Activated naive CD8-positive, alpha-beta T cell treated with anti-CD3 and anti-CD28 coated beads, Interleukin-2, amount 50 U/mL, for 16 hours (primary cell): ENCODE results near the gene TRMT1L.

ENCODE experiments used
- DNase-seq: peaks from one replicate; pipeline ENCODE4 v3.0.0-alpha.2; 2020; ENCODE audit warnings: low read depth, low spot score

Gene TRMT1L

GRCh38 chr1:185129708-185130107 lies 27.0 kb downstream of the TRMT1L start:
- no peak for DNase-seq

- no peak for DNase-seq
Observed at GRCh38 chr1:185112356-185112755, 44.4 kb downstream of the TRMT1L start.

DNA sequence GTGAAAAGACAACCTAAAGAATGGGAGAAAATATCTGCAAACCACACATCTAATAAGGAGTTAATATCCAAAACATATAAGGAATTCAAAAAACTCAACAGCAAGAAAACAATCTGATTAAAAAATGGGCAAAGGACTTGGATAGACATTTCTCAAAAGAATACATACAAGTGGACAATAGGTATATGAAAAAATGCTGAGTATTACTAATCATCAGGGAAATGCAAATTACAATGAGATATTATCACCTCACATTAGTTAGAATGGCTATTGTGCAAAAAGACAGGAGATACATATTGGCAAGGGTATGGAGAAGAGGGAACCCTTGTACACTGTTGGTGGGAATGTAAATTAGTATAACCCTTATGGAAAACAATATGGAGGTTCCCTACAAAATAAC lies 44.9 kb downstream of the TRMT1L start:
- no peak for DNase-seq

GRCh38 chr1:185110145-185110544 lies 46.6 kb downstream of the TRMT1L start:
- no peak for DNase-seq

- no peak for DNase-seq
Observed at GRCh38 chr1:185108321-185108720, 48.4 kb downstream of the TRMT1L start.

- no peak for DNase-seq
Observed at GRCh38 chr1:185105121-185105520, 51.6 kb downstream of the TRMT1L start.

GRCh38 chr1:185104083-185104482 lies 52.7 kb downstream of the TRMT1L start:
- no peak for DNase-seq

- no peak for DNase-seq
Observed at GRCh38 chr1:185096531-185096930, 60.2 kb downstream of the TRMT1L start.

DNA sequence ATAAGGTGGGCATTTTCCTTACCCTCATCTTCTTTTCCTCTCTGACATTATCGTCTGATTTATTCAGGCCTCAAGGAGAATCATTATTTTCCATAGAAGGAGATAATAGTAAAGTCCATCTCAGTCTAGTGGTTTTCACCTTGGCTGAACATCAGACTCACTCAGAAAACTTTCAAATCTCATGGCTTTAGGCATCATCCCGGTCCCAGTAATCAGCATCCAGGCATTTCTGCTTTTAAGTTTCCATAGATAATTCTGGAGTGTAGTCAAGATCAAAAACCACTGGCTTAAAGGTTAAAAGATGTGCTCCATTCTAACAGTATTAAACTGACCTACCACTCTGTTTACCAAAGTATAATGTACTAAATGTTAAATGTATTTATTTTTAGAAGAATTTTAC lies 62.0 kb downstream of the TRMT1L start:
- DNase-seq = no peak

- DNase-seq = no peak
Observed at GRCh38 chr1:185091480-185091879, 65.3 kb downstream of the TRMT1L start.

DNA sequence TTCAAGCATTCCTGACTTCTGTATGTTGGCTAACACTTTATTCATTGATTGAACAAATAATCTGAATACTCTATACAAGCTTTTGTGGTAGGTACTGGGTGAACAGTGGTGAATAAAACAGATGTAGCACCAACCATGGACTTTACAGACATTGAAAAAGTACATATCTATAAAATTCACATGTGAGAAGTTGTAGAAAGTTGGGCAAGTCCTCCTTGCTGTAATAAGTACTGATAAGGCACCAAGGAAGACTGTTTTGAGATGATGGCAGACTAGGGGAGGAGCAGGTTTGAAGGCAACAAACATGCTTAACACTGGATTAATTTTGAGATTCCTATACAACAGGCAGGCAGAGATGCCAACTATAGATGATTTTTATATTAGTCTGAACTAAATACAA lies 69.0 kb downstream of the TRMT1L start:
- DNase-seq = no peak

- DNase-seq = no peak
Observed at GRCh38 chr1:185087101-185087500, 69.7 kb downstream of the TRMT1L start.

GRCh38 chr1:185083818-185084217 lies 72.9 kb downstream of the TRMT1L start:
- no peak for DNase-seq

DNA sequence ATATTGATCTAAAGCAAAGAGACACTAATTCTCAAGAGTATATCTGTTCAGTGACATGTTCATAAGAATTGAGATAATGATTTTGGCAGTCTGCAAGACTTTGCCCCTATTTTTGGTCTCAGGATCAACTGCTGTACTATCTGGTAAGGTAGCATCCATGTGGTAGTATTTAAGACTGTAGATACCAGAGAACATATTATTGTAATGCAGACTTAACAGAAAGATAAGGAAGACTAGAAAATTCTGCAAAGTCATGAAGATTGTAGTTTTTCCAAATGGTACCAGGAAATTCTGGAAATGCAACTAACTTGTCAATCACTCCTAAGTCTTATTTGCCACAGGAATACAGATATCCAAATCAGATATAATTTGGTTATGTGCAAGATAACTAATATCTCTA lies 76.3 kb downstream of the TRMT1L start:
- DNase-seq = no peak

DNA sequence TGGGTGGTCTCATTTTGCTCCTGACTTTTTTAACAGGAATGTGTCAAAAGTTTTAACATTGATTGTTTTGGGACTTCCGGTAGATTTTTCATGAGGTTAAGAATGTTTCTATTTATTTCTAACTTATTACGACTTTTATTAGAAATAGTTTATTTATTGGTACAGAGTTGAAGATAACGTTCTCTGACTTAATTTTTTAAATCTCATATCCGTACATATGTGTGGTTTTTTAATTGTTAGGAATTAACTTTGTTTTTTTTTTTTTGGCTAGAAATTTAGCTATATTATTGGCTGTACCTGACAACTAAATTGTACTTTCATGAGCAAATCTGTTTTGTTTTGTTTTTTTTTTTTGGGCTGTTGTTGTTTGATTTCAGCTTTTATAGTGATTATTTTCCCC lies 79.4 kb downstream of the TRMT1L start:
- no peak for DNase-seq

- DNase-seq = no peak
Observed at GRCh38 chr1:185075476-185075875, 81.3 kb downstream of the TRMT1L start.

DNA sequence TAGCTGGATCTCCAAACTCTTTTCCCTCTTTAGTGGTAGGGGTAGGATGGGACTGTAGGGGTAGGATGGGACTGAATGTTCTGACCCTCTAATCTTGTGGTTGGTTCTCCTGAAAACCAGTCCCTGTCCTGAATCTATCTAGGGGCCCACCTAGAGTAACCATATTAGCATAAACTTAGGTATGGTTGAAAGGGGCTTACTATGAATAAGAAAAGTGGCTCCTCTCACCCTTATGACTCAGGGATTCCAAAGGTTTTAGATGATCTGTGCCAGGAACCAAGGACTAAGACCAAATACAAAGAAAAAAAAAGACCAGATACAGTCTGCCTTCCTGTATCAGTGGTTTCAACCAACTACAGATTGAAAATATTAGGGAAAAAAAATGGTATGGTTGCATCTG lies 82.4 kb downstream of the TRMT1L start:
- no peak for DNase-seq

- DNase-seq = no peak
Observed at GRCh38 chr1:185073725-185074124, 83.0 kb downstream of the TRMT1L start.

DNA sequence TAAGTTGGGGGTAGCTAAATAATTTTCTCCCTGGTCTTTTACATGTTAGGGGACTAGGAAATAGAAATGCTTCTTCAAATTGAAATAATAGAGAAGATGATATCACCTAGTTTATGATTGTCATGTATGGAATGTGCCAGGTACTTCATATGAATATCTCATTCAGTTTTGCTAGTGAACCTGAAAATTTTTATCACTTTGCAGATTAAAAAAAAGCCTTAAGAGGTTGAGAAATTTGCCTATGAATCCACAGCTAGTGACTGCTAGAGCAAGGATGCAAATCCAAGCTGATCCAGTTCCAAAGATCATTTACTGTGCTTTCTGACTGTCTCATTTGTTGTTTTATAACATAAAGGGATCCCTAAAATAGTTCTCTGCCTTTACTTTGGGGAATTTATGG lies 86.7 kb downstream of the TRMT1L start:
- DNase-seq = no peak

DNA sequence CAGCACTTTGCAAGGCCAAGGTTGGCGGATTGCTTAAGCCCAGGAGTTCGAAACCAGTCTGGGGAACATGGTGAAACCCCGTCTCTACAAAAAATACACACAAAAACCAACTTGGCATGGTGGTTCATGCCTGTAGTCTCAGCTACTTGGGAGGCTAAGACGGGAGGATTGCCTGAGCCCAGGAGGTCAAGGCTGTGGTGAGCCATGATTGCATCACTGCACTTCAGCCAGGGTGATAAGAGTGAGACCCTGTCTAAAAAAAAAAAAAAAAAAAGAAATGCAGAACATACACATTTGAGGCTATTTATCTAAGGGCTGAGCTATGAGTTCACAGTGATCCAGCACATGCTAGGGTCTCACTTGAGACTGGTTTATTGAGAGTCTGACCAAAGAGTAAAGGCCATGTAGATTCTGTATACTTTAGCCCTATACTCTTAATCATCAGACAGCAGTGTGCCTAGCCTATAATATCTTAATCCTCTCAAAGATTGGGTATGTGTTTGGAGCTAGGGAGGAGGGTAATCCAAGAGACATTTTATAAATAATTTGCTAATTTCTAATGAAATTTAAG lies 87.5 kb downstream of the TRMT1L start:
- no peak for DNase-seq

- DNase-seq = no peak
Observed at GRCh38 chr1:185068341-185068740, 88.4 kb downstream of the TRMT1L start.
